GOT3 (cell line): ENCODE data around the gene LAMA2.

Source experiments
- DNase-seq: peaks from one replicate; lab custom pipeline; 2025; ENCODE audit warnings: mixed read lengths; lab: John Stamatoyannopoulos, UW

Gene LAMA2

GRCh38 chr6:129446272-129447197 lies 563.6 kb downstream of the LAMA2 start:
- DNase-seq: no peak

- DNase-seq: no peak
Observed at GRCh38 chr6:129447198-129447565, 564.2 kb downstream of the LAMA2 start.

- no peak for DNase-seq
Observed at GRCh38 chr6:129448965-129449364, 566.0 kb downstream of the LAMA2 start.

- no peak for DNase-seq
Observed at GRCh38 chr6:129451187-129451586, 568.2 kb downstream of the LAMA2 start.

- DNase-seq: no peak
Observed at GRCh38 chr6:129453073-129453472, 570.1 kb downstream of the LAMA2 start.

- DNase-seq: no peak
Observed at GRCh38 chr6:129454488-129454887, 571.5 kb downstream of the LAMA2 start.

- no peak for DNase-seq
Observed at GRCh38 chr6:129455126-129455769, 572.3 kb downstream of the LAMA2 start.

- DNase-seq: no peak
Observed at GRCh38 chr6:129460221-129460620, 577.3 kb downstream of the LAMA2 start.

- DNase-seq: no peak
Observed at GRCh38 chr6:129469070-129469662, 586.2 kb downstream of the LAMA2 start.

- no peak for DNase-seq
Observed at GRCh38 chr6:129472239-129472638, 589.3 kb downstream of the LAMA2 start.

- DNase-seq: no peak
Observed at GRCh38 chr6:129473546-129473945, 590.6 kb downstream of the LAMA2 start.

- DNase-seq: no peak
Observed at GRCh38 chr6:129475477-129476247, 592.7 kb downstream of the LAMA2 start.

- no peak for DNase-seq
Observed at GRCh38 chr6:129476248-129476564, 593.3 kb downstream of the LAMA2 start.

- DNase-seq: no peak
Observed at GRCh38 chr6:129476810-129477209, 593.9 kb downstream of the LAMA2 start.

- no peak for DNase-seq
Observed at GRCh38 chr6:129478379-129478778, 595.4 kb downstream of the LAMA2 start.

GRCh38 chr6:129481706-129482105 lies 598.8 kb downstream of the LAMA2 start:
- DNase-seq: no peak

- no peak for DNase-seq
Observed at GRCh38 chr6:129485746-129486145, 602.8 kb downstream of the LAMA2 start.

- DNase-seq: no peak
Observed at GRCh38 chr6:129486327-129486726, 603.4 kb downstream of the LAMA2 start.

- DNase-seq: no peak
Observed at GRCh38 chr6:129488313-129488712, 605.4 kb downstream of the LAMA2 start.

- no peak for DNase-seq
Observed at GRCh38 chr6:129489215-129489765, 606.4 kb downstream of the LAMA2 start.

- no peak for DNase-seq
Observed at GRCh38 chr6:129490521-129491255, 607.8 kb downstream of the LAMA2 start.
